ENCODE measurements around the gene KDM5A.

GRCh38 chr12:254912-255311 lies 134.2 kb downstream of the KDM5A start:
- no peak for TF ChIP-seq FOS (IDR thresholded peaks at IDR 0.05; ENCODE audit: borderline replicate concordance, extremely low read depth, insufficient read length)
- no peak for TF ChIP-seq MAX (IDR thresholded peaks at IDR 0.05; ENCODE audit: low read depth, low read length)
- TF ChIP-seq WRNIP1 (IDR thresholded peaks at IDR 0.05; ENCODE audit: borderline replicate concordance, low read depth, low read length): no peak
- TF ChIP-seq, protein P1, sequence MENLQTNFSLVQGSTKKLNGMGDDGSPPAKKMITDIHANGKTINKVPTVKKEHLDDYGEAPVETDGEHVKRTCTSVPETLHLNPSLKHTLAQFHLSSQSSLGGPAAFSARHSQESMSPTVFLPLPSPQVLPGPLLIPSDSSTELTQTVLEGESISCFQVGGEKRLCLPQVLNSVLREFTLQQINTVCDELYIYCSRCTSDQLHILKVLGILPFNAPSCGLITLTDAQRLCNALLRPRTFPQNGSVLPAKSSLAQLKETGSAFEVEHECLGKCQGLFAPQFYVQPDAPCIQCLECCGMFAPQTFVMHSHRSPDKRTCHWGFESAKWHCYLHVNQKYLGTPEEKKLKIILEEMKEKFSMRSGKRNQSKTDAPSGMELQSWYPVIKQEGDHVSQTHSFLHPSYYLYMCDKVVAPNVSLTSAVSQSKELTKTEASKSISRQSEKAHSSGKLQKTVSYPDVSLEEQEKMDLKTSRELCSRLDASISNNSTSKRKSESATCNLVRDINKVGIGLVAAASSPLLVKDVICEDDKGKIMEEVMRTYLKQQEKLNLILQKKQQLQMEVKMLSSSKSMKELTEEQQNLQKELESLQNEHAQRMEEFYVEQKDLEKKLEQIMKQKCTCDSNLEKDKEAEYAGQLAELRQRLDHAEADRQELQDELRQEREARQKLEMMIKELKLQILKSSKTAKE (IDR thresholded peaks at IDR 0.05; ENCODE audit: low read depth, poor library complexity, severe bottlenecking): no peak
- TF ChIP-seq ETV6 (conservative IDR thresholded peaks at IDR 0.05 in 1 of 2, IDR thresholded peaks at IDR 0.05 in 1 of 2; ENCODE audit: borderline replicate concordance in 1 of 2, low read depth in 1 of 2): no peak
- TF ChIP-seq CHD4 (IDR thresholded peaks at IDR 0.05): no peak
- TF ChIP-seq HCFC1 (IDR thresholded peaks at IDR 0.05; ENCODE audit: low read length): no peak
- TF ChIP-seq BHLHE40 (IDR thresholded peaks at IDR 0.05; ENCODE audit: borderline replicate concordance in 1 of 2, low read depth in 2 of 2, low read length in 1 of 2): no peak
- TF ChIP-seq, protein P2, sequence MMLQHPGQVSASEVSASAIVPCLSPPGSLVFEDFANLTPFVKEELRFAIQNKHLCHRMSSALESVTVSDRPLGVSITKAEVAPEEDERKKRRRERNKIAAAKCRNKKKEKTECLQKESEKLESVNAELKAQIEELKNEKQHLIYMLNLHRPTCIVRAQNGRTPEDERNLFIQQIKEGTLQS (IDR thresholded peaks at IDR 0.05; ENCODE audit: borderline replicate concordance, extremely low read depth, low read depth, low read length): no peak
- TF ChIP-seq POLR2AphosphoS5 (IDR thresholded peaks at IDR 0.05; ENCODE audit: low read length): no peak
- TF ChIP-seq EZH2 (IDR thresholded peaks at IDR 0.05; ENCODE audit: borderline replicate concordance, control insufficient read depth, low read depth, low read length): no peak
